HG03103 (cell line): Measurements from ENCODE around the gene ARHGEF16.
A peak's percentile ranks its signal among the peaks of the same experiment; 100 is the strongest.

Source experiments
- ATAC-seq: cut with Tn5 transposase; IDR thresholded peaks from one replicate; pipeline ENCODE4 v1.9.1; 2021; ENCODE audit warnings: low read depth; ENCODE audit not compliant: unreplicated experiment

The ARHGEF16 gene

GRCh38 chr1:3435666-3436065 is 18.8 kb upstream of the ARHGEF16 start:
- no peak for ATAC-seq

DNA sequence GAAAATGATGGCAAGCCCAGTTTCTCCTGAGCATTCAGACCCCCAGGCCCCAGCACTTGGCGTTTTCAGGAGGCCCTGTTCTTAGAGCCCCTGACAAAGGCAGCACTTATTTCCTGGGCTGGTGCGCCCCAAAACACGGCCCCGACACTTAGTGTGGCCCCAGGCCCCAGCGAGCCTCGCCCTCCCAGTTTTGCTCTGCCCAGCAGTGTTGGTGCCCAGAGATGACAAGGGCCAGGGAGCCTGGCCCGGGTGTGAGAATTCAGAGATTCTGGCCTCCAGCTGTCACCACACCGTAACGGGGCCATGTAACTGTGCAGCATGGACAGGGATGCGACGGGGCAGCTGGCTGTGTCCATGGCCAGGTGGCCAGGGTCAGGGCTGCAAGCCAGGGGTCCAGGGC is 18.0 kb upstream of the ARHGEF16 start:
- ATAC-seq, result no peak

DNA sequence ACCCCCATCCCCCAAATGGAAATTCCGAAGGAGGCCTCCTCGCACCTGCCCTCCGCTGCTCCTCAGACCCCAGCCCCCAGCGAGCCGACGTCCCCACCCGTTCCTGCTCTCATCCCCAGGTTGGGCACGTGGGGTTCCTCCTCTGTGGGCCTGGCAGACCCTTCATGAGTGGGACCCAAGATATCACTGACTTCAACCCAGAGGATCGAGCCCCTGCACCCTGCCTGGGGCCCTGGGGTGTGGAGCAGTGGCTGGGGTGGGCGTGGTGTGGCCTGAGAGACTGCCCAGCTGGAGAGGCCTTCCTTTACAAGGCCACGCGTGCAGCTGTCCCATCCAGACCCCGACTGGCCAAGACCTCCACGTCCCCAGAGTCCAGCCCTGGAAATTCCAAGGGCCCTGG is 17.6 kb upstream of the ARHGEF16 start:
- ATAC-seq, result no peak

- no peak for ATAC-seq
These were observed 15.7 kb upstream of the ARHGEF16 start for GRCh38 chr1:3438661-3439180.

DNA sequence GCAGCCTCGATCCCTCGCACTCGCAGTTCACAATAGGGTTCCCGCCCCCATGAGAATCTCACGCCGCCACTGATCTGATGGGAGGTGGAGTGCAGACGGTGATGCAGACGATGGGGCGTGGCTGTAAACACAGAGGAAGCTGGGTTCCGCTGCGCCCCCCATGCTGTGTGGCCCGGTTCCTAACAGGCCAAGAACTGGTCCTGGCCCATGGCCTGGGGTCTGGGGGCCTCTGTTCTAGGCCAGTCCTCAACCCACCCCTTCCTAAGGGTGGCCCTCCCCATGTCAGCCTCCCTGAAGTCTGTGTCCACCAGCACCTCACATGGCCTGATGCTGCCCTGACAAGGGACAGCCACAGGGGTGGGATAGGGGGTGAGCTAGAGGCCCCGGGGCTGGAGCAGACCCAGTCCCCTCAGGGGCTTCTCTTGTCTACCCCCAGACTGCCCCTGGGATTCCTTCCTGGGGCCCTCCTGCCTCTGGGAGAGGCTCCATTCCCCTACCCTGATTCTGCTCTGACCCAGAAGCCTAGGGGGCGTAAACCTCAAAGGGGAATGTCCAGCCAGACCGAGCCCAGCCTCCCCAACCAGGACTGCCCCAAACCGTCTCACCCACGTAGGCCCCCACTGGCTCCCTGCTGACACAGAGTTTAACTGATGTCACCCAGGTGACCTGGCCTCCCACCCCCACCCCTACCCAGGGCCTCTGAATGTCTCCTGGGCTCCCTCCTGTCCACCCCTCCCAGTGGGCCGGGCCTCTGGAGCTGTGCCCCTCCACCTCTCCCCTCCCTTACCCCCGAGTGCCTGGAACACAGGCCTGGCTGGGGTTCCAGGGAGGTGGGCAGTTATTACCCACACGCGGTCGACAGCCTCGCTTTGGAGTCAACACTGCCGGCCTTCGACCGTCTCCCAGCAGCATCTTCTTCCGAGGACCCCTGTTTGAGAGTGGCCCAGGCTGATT is 14.8 kb upstream of the ARHGEF16 start:
- ATAC-seq, result no peak

DNA sequence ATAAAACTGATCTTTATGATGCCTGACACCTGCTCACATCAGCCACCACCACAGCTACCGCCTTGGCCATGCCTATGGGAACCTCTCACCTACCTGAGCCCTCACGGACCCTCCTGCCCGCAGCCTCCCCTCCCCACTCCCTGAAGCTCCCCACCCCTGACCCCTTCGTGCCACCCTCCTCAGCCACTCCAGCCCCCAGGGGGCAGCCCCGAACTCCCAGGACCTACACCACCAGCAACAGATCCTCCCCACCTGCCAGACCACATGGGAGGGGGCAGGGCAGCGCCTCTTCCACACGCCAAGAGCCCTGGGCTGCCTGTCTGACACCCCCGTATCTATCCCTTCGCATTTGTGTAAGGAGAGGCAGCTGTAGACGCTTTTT is 14.2 kb upstream of the ARHGEF16 start:
- ATAC-seq, result no peak

GRCh38 chr1:3440711-3441409 is 13.6 kb upstream of the ARHGEF16 start:
- no peak for ATAC-seq

GRCh38 chr1:3441410-3441847 is 13.0 kb upstream of the ARHGEF16 start:
- ATAC-seq, result no peak

DNA sequence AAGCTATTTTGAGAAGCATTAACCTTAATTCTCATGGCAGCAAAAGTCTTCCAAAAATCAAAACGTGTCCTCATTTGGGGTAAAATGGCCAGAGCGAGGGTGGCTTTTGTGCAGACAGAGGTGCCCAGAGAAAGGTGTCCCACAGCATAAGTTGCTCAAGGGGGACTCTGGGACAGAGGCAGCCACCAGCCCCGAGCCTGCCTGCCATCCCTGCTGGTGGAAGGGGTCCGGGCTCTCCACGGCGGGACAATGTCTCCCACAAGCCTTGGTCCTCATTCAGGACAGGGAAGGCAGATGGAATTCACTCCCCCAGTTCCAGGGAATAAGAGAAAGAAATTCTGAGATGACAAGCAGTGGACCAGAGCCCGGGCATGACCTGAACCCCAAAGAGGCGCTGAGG is 12.6 kb upstream of the ARHGEF16 start:
- no peak for ATAC-seq

DNA sequence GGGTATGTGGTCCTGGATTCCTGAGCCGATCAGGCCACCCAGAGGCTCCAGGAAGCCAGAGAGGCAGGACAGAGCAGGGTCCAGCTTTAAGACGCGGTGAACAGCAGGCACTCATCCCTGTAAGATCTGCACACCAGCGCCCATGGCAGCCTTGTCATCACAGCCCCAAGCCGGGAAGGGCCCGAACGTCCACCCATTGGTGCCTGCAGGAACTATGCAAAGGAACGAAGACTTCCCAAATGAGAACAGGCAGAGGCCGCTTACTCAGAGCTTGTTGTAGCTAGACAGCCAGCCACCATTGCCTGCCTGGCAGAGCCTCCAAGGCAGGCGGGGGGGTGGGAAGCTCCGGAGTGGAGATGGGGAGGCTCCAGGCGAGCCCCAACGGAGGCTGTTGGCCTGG is 12.1 kb upstream of the ARHGEF16 start:
- no peak for ATAC-seq

DNA sequence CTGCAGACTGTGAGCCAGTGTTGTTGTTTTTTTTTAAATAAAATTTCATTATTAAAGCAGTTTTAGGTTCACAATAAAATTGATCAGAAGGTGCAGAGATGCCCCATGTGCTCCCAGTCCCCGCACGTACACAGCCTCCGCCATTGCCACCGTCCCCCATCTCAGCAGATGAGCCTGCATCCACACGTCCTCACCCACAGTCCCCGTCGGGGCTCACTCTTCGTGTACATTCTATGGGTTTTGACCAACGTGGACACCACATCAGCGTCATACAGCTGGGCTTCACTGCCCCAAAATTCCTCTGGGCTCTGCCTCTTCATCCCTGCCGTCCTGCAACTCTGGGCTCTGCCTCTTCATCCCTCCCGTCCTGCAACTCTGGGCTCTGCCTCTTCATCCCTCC is 11.6 kb upstream of the ARHGEF16 start:
- ATAC-seq, result no peak

DNA sequence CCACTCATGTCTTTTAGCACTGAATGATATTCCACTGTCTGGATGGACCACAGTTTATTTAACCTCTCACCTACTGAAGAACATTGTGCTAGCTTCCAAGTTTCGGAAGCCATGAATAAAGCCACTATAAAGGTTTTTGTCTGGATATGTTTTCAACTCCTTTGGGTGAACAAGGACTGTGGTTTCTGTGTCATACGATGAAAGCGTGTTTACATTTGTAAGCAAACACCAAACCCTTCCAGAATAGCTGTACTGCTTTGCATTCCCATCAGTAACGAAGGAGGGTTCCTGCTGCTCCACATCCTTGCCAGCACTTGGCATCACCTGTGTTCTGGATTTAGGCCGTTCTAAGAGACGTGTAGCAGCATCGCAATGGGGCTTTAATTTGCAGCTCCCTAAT is 10.7 kb upstream of the ARHGEF16 start:
- no peak for ATAC-seq

DNA sequence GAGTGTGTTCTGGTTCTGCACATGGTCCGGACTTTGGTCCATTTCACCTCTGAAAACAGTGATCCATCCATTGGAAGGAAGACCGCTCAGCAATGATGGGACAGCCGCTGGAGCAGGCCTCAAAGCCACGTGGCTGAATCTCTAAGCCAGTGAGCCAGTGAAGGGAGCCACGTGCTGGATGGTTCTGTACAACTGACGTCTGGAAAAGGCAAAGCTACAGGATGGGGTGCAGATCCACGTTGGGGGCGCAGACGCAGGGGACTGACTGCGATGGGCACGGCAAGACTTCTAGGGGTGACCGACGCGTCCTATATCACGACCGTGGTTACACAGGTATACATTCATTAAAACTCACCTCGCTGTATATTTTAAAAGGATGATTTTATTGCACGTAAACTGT is 10.2 kb upstream of the ARHGEF16 start:
- ATAC-seq, result no peak

- ATAC-seq, result no peak
These were observed 9.7 kb upstream of the ARHGEF16 start for GRCh38 chr1:3444736-3445135.

DNA sequence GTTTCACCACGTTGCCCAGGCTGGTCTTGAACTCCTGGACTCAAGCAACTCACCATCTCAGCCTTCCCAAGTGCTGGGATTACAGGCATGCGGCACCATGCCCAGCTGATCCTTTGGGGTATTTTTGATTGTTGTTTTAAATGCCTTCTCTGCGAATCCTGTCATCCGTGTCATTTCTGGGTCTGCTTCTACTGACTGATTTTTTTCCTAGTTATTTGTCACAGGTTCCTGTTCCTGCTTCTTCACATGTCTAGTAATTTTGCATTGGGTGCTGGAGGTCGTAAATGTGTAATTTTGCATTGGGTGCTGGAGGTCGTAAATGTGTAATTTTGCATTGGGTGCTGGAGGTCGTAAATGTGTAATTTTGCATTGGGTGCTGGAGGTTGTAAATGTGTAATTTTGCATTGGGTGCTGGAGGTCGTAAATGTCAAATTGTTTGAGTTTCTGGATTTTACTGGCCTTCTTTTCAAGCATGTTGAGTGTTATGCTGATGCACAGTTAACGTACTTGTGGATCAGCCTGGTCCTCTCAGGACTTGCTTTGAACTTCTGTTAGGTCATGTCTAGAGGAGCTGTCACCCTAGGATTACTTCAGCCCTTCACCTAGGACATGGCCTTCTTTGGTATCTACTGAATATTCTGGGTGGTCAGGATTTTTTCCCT is 4.1 kb upstream of the ARHGEF16 start:
- ATAC-seq, result no peak

DNA sequence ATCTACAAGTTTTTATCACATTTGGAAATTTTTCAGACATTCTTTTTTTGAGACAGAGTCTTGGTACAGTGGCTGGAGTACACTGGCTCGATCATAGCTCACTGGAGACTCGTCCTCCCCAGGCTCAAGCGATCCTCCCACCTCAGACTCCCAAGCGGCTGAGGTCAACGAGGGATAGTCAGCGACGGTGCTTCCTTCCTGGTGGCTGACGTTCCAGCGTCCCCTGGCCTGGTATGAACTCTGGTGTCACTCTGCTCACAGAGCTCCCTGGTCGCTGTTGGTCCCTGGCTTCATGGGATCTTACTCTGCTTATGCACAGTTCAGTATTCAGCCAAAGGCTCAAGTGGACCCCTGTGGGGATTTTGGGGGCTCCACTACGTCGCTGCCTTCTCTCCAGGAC is 3.5 kb upstream of the ARHGEF16 start:
- ATAC-seq, result no peak

- no peak for ATAC-seq
These were observed 2.2 kb upstream of the ARHGEF16 start for GRCh38 chr1:3451994-3452865.

DNA sequence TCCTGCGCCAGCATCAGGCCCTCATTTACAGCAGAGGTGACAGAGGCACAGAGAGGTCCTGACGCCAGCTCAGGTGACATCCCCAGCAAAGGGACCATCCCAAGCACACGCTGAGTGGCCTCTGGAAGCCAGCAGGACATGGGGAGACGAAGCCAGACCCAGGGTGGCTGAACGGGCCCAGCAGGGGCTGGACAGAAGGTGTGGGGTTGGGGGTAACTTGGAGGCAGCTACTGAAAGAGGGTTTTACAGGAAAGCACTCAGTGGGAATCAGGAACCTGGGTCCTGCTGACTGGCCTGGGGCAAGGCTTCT is 1.6 kb upstream of the ARHGEF16 start:
- ATAC-seq, result no peak

DNA sequence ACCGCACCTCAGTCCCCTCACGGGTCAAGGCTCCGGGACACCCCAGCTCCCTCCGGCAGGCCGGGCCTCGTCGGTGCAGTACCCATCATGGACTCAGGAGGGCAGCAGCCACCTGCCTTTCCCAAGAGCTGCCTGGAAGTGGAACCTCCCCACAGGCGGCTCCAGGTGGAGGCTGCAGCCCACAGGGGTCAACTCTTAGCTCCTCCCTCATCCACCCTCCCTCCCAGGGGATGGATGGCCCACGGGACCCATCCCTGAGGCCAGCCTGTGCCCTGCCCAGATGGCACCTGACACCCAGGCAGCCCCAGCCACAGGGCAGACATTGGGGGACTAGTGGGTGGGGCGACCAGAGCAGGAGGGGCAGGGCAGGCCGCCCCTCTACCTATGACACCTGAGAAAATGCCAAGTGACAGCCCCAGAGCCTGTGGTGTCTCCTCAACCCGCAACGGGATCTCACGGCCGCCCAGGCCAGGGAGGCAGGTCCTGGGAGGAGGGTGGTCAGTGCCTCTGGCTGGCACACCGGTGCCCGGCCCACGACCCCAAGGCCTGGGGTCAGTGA is 1.2 kb upstream of the ARHGEF16 start:
- peak; percentile 63 for ATAC-seq
